Measurements from ENCODE around the gene ENTR1.

Gene ENTR1

GRCh38 chr9:136359774-136360718 lies 50.4 kb downstream of the ENTR1 start:
- no peak for DNase-seq

DNA sequence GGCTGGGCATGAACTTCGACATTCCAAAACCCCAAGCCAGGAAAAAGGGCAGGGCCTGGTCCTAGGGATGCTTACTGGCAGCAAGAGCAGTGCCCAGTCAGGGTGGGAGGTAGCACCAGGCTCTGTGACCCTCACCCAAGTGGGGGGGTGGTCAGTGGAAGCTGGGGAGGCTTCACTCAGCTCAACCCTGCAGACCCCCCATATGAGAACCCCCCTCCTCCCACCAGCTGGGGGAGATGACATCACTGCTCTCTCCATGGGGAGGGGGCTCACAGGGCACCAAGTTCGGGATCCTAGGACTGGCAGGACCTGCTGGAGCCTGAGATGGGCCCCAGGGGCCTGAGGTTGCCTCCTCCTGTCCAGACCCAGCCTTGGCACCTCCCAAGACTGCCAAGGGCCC lies 51.5 kb downstream of the ENTR1 start:
- no peak for DNase-seq

GRCh38 chr9:136358016-136358415 lies 52.4 kb downstream of the ENTR1 start:
- DNase-seq: no peak

GRCh38 chr9:136357202-136357725 lies 53.1 kb downstream of the ENTR1 start:
- DNase-seq: no peak

DNA sequence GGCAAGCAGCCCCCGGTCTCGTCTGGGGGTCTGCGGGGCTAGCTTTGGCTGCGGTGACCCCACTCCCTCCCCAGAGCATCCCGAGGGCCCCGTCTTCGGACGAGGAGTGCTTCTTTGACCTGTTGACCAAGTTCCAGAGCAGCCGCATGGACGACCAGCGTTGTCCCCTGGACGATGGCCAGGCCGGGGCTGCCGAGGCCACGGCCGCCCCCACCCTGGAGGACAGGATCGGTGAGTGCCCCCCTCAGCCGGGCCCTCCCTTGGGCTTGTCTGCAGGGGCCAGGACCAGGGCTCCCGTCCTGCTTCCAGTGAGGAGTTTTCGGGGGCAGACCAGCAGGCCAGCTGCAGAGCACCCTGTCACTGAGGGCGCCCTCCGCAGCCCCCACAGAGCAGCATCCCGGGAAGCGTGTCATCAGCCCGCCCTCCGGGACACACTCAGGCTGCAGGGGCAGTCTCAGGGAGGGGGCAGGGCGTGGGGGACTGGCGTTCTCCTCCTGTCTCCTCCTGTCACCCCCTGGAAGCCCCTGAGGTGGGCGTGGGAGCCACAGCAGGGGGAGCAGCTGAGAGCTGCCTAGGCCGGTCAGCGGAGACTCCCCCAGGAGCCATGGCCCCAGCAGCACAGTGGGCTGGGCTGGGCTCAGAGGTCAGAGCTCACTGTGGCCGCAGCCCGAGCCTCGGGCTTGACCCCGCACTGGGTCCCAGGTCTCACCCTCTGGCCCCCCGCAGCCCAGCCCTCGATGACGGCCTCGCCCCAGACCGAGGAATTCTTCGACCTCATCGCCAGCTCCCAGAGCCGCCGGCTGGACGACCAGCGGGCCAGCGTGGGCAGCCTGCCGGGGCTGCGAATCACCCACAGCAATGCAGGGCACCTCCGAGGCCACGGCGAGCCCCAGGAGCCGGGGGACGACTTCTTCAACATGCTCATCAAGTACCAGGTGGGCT lies 54.5 kb downstream of the ENTR1 start:
- DNase-seq: no peak

GRCh38 chr9:136354592-136355085 lies 55.8 kb downstream of the ENTR1 start:
- peak in 1 of 3 donors; percentile 21 for DNase-seq

- no peak for DNase-seq
These were observed 56.5 kb downstream of the ENTR1 start for GRCh38 chr9:136353757-136354488.

GRCh38 chr9:136353088-136353487 lies 57.3 kb downstream of the ENTR1 start:
- DNase-seq: no peak

- no peak for DNase-seq
These were observed 57.7 kb downstream of the ENTR1 start for GRCh38 chr9:136352682-136353081.

Measured in suppressor macrophage treated with lipopolysaccharide for 1 hour (primary cell).